Head of caudate nucleus (tissue), 42 donors: ENCODE results near the gene WDR5B.
A peak's percentile ranks its signal among the peaks of the same experiment; 100 is the strongest.
"Not testable (repeated sequence)": the region's sequence is repeated elsewhere in the genome, so short reads cannot be mapped to it uniquely, and the experiment has no call there.

Experiments
- DNase-seq, 42 donors: peaks; one replicate each; pipeline versions ENCODE4 v3.0.0 to v3.0.0-alpha.2; 2020 to 2021; ENCODE audit warnings: mixed read lengths in 7 of 42
- intact Hi-C: fragments of 100-400 bp; cut with DNase I; formaldehyde crosslinking; loops from one replicate; pipeline ENCODE4 v1.15.0; 2022

Gene WDR5B

GRCh38 chr3:122415762-122416654, at the start of gene WDR5B:
Gene WDR5B, minus strand, starts transcription at chr3:122416062. Its CDS starts 534 bp downstream, at chr3:122415528.
- intact Hi-C loops = loop anchor here (2.0 kb wide), 1 partner anchor 99 kb away; the partner anchor contains the start of gene KPNA1
- DNase-seq = peak; percentile 93 to 99 (median 97)

- intact Hi-C loops = no loop called here
Observed at GRCh38 chr3:122464659-122465058, 48.8 kb upstream of the WDR5B start.

GRCh38 chr3:122462406-122462805, 46.5 kb upstream of the WDR5B start:
- intact Hi-C loops = no loop called here
- no peak for DNase-seq

More at GRCh38 chr3:122464659-122465058, 48.8 kb upstream of the WDR5B start:
- no peak for DNase-seq

- DNase-seq = no peak
- intact Hi-C loops = no loop called here
Observed at GRCh38 chr3:122461806-122462205, 45.9 kb upstream of the WDR5B start.

- DNase-seq = peak in 6 of 42 donors; percentile 8 to 27 (median 20)
- intact Hi-C loops = no loop called here
Observed at GRCh38 chr3:122458992-122459391, 43.1 kb upstream of the WDR5B start.

- no peak for DNase-seq
- intact Hi-C loops = no loop called here
Observed at GRCh38 chr3:122457706-122458105, 41.8 kb upstream of the WDR5B start.

- intact Hi-C loops = no loop called here
- no peak for DNase-seq
Observed at GRCh38 chr3:122456074-122456473, 40.2 kb upstream of the WDR5B start.

GRCh38 chr3:122451371-122451770, 35.5 kb upstream of the WDR5B start:
- intact Hi-C loops = no loop called here
- DNase-seq = no peak

GRCh38 chr3:122448218-122448617, 32.4 kb upstream of the WDR5B start:
- DNase-seq = not testable (repeated sequence)

GRCh38 chr3:122444491-122444887, 28.6 kb upstream of the WDR5B start:
- intact Hi-C loops = not testable (repeated sequence)

More at GRCh38 chr3:122448218-122448617, 32.4 kb upstream of the WDR5B start:
- intact Hi-C loops = not testable (repeated sequence)

GRCh38 chr3:122443762-122444490, 28.1 kb upstream of the WDR5B start:
- intact Hi-C loops, DNase-seq: not testable (repeated sequence)

More at GRCh38 chr3:122444491-122444887, 28.6 kb upstream of the WDR5B start:
- DNase-seq = not testable (repeated sequence)

- no peak for DNase-seq
- intact Hi-C loops = no loop called here
Observed at GRCh38 chr3:122443090-122443489, 27.2 kb upstream of the WDR5B start.

- intact Hi-C loops = no loop called here
Observed at GRCh38 chr3:122435950-122436349, 20.1 kb upstream of the WDR5B start.

GRCh38 chr3:122430371-122430770, 14.5 kb upstream of the WDR5B start:
- intact Hi-C loops = no loop called here
- DNase-seq = no peak

More at GRCh38 chr3:122435950-122436349, 20.1 kb upstream of the WDR5B start:
- no peak for DNase-seq

- DNase-seq = no peak
- intact Hi-C loops = no loop called here
Observed at GRCh38 chr3:122427857-122428471, 12.1 kb upstream of the WDR5B start.

- no peak for DNase-seq
- intact Hi-C loops = no loop called here
Observed at GRCh38 chr3:122421836-122422235, 6.0 kb upstream of the WDR5B start.

GRCh38 chr3:122421101-122421500, 5.2 kb upstream of the WDR5B start:
- DNase-seq = no peak
- intact Hi-C loops = no loop called here

GRCh38 chr3:122416966-122417365, 1.1 kb upstream of the WDR5B start:
- intact Hi-C loops = loop anchor here (2.0 kb wide), 1 partner anchor 98 kb away; the partner anchor contains the start of gene KPNA1
- DNase-seq = no peak

GRCh38 chr3:122415104-122415744, 638 bp downstream of the WDR5B start:
- peak in 23 of 42 donors; percentile 6 to 60 (median 31) for DNase-seq
- intact Hi-C loops = no loop called here
